Activated gamma-delta T cell (primary cell): ENCODE results near the gene NIBAN1.
"Not testable (repeated sequence)": the region's sequence is repeated elsewhere in the genome, so short reads cannot be mapped to it uniquely, and the experiment has no call there.

ENCODE experiments used
- DNase-seq: peaks from one replicate; lab custom pipeline; 2025; lab: John Stamatoyannopoulos, UW

The NIBAN1 gene

GRCh38 chr1:184973272-184974055 lies 844 bp downstream of the NIBAN1 start:
- peak; percentile 61 for DNase-seq

- DNase-seq = no peak
Observed at GRCh38 chr1:184972315-184973055, 1.8 kb downstream of the NIBAN1 start.

DNA sequence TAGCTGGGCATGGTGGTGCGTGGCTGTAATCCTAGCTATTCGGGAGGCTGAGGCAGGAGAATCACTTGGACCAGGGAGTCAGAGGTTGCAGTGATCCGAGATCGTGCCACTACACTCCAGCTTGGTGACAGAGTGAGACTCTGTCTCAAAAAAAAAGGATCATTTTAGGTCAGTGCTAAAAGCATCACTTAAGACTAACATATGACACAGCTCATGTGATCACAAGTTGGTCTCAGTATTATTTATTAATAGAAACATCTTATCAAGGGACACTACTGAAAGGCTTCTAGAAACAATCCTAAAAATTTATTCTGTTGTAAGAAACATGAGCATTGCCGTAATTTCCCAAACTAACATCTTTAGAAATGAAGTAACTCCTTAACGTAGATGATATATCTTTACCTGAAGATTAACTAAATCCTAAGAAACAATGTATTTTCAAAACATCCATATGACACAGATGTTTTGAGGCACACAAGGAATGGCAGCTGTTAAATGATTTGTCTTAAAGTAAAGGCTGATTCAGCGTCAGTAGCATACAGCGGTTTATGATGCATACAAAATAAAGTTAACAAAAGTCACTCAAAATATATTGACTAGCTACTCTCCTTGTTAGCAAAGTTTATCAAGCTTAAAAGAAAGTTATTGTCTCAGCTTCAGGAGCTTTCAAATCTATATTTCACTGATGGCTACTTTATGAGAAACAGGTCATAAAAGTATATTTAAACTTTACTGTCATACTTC lies 2.6 kb downstream of the NIBAN1 start:
- no peak for DNase-seq

DNA sequence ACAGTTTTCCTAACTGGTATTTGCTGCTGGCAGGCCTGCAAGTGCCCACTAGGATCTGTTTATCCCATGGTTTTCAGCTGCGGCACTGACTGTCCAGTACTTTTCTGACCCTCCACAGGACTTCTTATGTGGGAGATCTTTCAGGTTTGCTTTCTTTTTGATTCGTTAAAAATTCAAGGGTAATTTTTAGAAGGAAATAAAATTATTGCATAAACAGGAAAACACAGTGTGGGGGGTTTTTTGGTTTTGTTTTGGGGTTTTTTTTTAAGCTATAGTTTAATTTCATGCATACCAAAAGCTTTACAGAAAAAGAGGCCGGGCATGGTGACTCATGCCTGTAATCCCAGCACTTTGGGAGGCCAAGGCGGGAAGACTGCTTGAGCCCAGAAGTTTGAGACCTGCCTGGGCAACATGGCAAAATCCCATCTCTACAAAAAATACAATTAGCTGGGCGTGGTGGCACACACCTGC lies 3.6 kb downstream of the NIBAN1 start:
- DNase-seq = no peak

DNA sequence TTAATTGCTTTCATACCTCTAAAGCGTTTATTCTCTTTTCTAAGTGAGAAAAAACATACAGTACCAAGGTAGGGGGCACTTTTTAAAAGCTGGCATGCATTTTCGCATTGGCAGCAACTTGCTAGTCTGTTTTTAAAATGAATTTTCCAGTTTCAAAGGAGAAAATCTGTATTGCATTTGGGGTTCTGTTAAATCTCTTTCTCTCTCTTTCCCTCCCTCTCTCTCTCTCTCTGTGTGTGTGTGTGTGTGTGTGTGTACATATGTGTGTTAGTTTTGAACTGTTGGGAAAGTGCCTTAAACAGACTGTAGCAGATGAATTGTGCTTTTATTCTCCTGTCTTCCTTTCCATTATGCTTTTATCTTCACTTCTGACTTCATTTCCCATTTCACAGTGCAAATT lies 7.3 kb downstream of the NIBAN1 start:
- no peak for DNase-seq

- DNase-seq = no peak
Observed at GRCh38 chr1:184965944-184966860, 8.1 kb downstream of the NIBAN1 start.

GRCh38 chr1:184965439-184965838 lies 8.9 kb downstream of the NIBAN1 start:
- DNase-seq = no peak

DNA sequence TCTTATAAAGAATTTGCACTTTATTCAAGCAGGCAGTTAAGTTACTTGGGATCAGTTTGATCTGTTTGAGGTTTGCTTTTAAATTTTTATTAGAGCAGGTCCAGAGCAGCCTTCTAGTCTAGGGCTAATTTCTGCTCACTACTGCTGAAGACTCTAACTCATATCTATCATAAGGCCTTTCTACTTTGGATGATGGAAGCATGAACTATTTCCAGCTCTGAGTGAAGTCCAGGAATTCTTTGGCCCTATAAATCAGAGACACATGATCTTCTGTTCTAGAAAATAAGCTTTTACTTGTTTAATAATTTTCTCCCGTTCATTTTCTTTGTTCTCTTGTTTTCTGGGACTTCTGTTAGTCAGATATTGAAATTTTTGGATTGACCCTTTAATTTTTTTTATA lies 14.7 kb downstream of the NIBAN1 start:
- DNase-seq = no peak

DNA sequence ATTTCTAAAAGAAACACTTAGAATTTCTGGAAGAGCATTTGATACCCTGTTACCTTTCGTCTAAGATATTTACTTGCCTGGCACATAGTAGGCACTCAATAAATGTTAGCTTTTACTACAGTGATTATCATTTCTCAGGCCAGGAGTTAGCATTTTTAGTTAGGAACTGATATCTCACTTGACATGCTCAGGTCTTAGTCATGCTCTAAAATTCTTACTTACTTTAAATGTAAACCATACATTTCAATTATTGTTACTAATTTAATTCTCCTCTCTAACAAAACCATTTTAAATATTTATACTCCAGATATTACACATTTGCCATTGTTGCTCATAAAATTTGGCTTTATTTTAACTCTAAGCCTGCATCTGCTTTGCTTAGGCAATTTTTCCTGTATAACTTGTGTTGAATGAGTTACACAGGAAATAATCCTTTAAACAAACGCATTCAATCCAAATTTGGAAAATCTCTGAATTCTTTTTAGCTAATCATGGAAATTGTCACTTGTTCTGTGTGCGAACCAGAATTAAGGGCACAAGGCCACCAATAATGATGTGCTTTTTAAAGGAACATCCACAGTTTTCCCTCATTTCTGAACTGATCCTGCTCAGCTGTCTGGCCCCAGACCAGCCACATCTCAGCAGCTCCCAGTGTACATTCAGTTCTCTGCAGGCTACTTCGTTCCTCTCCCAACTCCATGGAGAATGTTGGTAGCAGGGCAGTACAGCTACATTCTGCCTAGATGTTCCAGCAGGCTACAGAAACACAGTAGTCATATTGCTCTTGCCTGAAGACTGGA lies 15.6 kb downstream of the NIBAN1 start:
- no peak for DNase-seq

DNA sequence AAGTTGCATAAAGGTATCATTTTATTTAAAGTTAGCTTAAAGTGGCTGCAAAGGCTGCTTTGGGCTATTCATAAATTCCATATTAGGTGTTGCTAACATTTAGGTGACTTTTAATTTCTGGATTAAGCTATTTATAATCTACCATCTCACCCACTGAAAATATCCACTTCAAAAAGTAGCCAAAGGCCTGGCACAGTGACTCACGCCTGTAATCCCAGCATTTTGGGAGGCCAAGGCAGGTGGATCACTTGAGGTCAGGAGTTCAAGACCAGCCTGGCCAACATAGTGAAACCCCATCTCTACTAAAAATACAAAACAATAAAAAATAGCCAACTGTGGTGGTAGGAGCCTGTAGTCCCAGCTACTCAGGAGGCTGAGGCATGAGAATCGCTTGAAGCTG lies 16.4 kb downstream of the NIBAN1 start:
- DNase-seq = not testable (repeated sequence)

- no peak for DNase-seq
Observed at GRCh38 chr1:184956999-184957700, 17.2 kb downstream of the NIBAN1 start.

DNA sequence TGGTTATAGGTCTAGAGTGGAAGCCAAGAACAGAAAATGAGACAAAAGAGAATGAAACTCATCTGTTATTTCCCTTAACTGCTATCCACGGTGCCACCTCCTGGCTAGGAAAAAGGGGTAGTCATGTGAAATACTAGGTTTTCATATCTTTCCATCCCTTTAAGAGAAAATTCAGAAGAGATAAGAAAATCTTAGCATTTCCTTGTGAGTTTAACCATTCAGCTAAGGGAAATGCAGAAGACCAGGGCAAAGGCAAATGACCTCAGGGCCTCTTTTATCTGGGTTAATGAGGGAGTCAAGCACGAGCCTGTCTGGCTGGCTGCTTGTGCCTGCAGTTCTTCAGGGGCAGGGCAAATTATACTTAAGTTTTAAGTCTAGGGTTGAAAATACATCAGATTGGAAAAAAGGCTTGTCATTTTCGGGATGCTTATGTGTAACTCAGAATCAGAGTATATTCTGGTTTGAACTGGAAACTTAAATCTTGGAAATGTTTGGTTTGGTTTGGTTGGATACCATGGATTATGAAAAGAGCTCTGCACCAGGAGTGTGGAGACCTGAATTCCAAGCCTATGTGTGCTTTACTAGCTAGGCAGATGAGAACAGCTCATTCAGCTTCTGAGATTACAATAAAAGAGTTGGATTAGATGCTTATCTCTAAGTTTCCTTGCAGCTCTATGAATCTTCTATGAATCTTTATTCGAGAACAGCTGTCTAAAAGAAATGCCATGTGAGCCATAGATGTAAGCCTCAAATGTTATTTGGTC lies 19.9 kb downstream of the NIBAN1 start:
- DNase-seq = no peak

DNA sequence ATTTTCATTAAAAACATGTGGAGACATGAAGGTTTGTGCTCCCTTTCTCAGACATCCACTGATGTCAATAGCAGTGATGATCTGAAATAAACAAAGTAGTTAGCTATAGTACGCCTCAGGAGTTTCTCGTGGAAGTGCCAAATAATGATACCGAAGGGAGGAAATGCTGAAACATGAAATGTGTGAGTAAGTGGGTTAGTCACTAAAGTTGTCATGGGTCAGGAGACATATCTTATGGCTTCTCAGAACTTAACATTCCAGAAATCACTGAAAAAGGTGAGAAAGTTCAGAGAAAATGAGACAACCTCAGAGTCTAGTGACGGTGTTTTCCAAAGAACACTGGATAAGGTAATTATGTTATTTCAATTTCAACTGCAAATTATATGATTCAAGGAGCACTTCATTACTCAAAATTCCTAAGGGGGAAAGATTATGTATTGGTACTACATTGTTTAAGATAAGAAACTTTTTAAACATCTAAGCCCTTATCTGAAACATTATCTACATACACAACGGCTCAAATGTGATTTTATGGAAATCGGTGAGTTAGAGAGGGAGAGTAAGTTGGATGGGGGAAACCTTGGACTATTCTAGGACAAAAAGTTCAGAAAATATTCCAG lies 20.6 kb downstream of the NIBAN1 start:
- DNase-seq = no peak

GRCh38 chr1:184952428-184952827 lies 21.9 kb downstream of the NIBAN1 start:
- no peak for DNase-seq

GRCh38 chr1:184951788-184952187 lies 22.5 kb downstream of the NIBAN1 start:
- no peak for DNase-seq

DNA sequence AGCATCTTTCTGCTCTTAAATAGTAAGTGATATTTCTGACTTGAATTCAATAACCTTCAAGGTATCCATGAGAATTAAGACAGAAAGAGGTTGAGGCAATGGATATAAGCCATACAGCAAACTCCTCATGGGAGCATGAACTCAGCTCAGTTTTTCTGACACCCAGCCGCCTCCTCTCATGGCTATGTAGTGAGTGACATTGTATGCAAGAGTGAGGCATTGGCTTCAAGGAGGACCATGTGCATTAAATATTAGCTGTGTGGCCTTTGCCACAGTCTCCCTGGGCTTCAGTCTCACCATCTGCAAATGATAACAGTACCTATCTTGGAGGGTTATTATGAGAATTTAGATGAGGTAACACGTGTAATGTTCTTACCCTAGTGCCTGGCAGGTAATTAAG lies 23.4 kb downstream of the NIBAN1 start:
- no peak for DNase-seq

DNA sequence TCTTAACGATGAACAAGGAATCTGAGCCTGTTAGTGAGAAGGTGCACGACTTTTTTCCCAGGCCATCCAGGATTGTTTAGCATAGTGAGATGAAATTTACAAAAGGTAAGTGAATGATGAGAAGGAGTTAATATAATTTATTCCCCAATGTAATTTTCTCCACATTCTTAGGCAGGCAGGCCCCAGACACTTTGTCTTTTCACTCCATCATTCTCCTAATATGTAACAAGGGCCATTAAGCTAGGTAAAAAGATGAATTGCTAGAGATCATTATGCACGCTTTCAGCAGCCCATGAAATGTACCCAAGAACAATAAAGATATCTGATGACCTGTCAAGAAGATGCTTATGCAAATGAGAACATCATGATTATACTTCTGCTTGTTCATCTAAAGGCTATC lies 24.1 kb downstream of the NIBAN1 start:
- DNase-seq = no peak

GRCh38 chr1:184947497-184948256 lies 26.6 kb downstream of the NIBAN1 start:
- DNase-seq = no peak
